ENCODE data around the gene IGFALS. TPM values are rescaled to one million over a fixed set of nuclear protein-coding genes. Genes with fewer than 3 reads are reported as not detected.

The IGFALS gene
- total RNA-seq, result 1 to 10 TPM in 2 of 8 experiments, under 1 TPM in 6; 0.25 to 1.1 (median 0.68) TPM

GRCh38 chr16:1793578-1794220, at the start of gene IGFALS:
IGFALS (minus strand) TSS chr16:1793705; CDS start chr16:1793652, 53 bp downstream.
- Histone ChIP-seq H3K27ac (no peak within 1 kb of the TSS), H3K4me3 (no peak within 1 kb of the TSS), H3K4me1 (replicated peaks in 1 of 2) (no peaks in the 10 kb centered on the region)
- peak in 5 of 8 experiments; percentile 4 to 11 (median 8) for ATAC-seq (replicated peaks in 6 of 8)
- in situ Hi-C loops (cut with MboI; ENCODE audit: low pct_unique_long_range_greater_than_20kb in 2 of 9, low sequenced_read_pairs in 9 of 9, unreplicated experiment in 9 of 9), result no loop called here
- no CpG with 5 or more reads among the region's 28 CpGs for WGBS, 10 experiments

GRCh38 chr16:1839554-1839953, 46.0 kb upstream of the IGFALS start:
- Histone ChIP-seq H3K4me1 (replicated peaks in 1 of 2) (peaks cover 0 to 6% of the 10 kb centered on the region in 2 donors), H3K4me3 (no peak overlapping the region), H3K27ac (no peak overlapping the region)
- WGBS, 10 experiments, result 5 to 81% (median 50%) methylated on average over 1 to 9 of the region's 9 CpGs
- in situ Hi-C loops (cut with MboI; ENCODE audit: low pct_unique_long_range_greater_than_20kb in 2 of 9, low sequenced_read_pairs in 9 of 9, unreplicated experiment in 9 of 9), result no loop called here
- ATAC-seq (replicated peaks in 6 of 8), result peak; percentile 88 to 99 (median 96)

GRCh38 chr16:1834096-1834495, 40.6 kb upstream of the IGFALS start:
- in situ Hi-C loops (cut with MboI; ENCODE audit: low pct_unique_long_range_greater_than_20kb in 2 of 9, low sequenced_read_pairs in 9 of 9, unreplicated experiment in 9 of 9), result no loop called here
- Histone ChIP-seq H3K4me3 (no peak overlapping the region), H3K27ac (no peak overlapping the region), H3K4me1 (replicated peaks in 1 of 2) (peaks cover 3 to 5% of the 10 kb centered on the region in 2 donors)
- ATAC-seq (replicated peaks in 6 of 8), result no peak
- 42 to 100% (median 83%) methylated on average over 3 to 5 of the region's 5 CpGs for WGBS, 10 experiments

GRCh38 chr16:1832838-1833454, 39.4 kb upstream of the IGFALS start:
- Histone ChIP-seq H3K4me1 (replicated peaks in 1 of 2) (peaks cover 11 to 17% of the 10 kb centered on the region in 2 donors), H3K4me3 (no peak overlapping the region), H3K27ac (no peak overlapping the region)
- WGBS, 10 experiments, result 14 to 93% (median 68%) methylated on average over 1 to 6 of the region's 9 CpGs; no CpG with 5 or more reads in 2 of the 10 experiments
- in situ Hi-C loops (cut with MboI; ENCODE audit: low pct_unique_long_range_greater_than_20kb in 2 of 9, low sequenced_read_pairs in 9 of 9, unreplicated experiment in 9 of 9), result no loop called here
- ATAC-seq (replicated peaks in 6 of 8), result no peak

GRCh38 chr16:1831186-1832075, 37.9 kb upstream of the IGFALS start:
- no peak overlapping the region for H3K27ac ChIP-seq
- in situ Hi-C loops (cut with MboI; ENCODE audit: low pct_unique_long_range_greater_than_20kb in 2 of 9, low sequenced_read_pairs in 9 of 9, unreplicated experiment in 9 of 9), result no loop called here
- H3K4me3 ChIP-seq, result no peak overlapping the region
- peaks cover 15 to 19% of the 10 kb centered on the region in 2 donors for H3K4me1 ChIP-seq (replicated peaks in 1 of 2)
- WGBS, 10 experiments, result 67 to 100% (median 93%) methylated on average over 1 to 14 of the region's 19 CpGs; no CpG with 5 or more reads in 1 of the 10 experiments
- no peak for ATAC-seq (replicated peaks in 6 of 8)

- no peak overlapping the region for H3K4me3 ChIP-seq
- 14 to 100% (median 91%) methylated on average over 1 to 3 of the region's 3 CpGs; no CpG with 5 or more reads in 4 of the 10 experiments for WGBS, 10 experiments
- H3K4me1 ChIP-seq (replicated peaks in 1 of 2), result peaks cover 22 to 24% of the 10 kb centered on the region in 2 donors
- in situ Hi-C loops (cut with MboI; ENCODE audit: low pct_unique_long_range_greater_than_20kb in 2 of 9, low sequenced_read_pairs in 9 of 9, unreplicated experiment in 9 of 9), result no loop called here
- no peak for ATAC-seq (replicated peaks in 6 of 8)
- H3K27ac ChIP-seq, result no peak overlapping the region
Measured at GRCh38 chr16:1830213-1830612, 36.7 kb upstream of the IGFALS start.

GRCh38 chr16:1828645-1829410, 35.3 kb upstream of the IGFALS start:
- no peak for ATAC-seq (replicated peaks in 6 of 8)
- in situ Hi-C loops (cut with MboI; ENCODE audit: low pct_unique_long_range_greater_than_20kb in 2 of 9, low sequenced_read_pairs in 9 of 9, unreplicated experiment in 9 of 9), result no loop called here
- WGBS, 10 experiments, result 68 to 98% (median 78%) methylated on average over 3 to 9 of the region's 11 CpGs
- peak overlapping the region in 4 of 5 donors; percentile 76 to 99 (median 82) for H3K4me3 ChIP-seq
- H3K4me1 ChIP-seq (replicated peaks in 1 of 2), result peaks cover 24% of the 10 kb centered on the region in 2 donors
- no peak overlapping the region for H3K27ac ChIP-seq

- peak; percentile 85 to 94 (median 92) for ATAC-seq (replicated peaks in 6 of 8)
- peak within 1 kb of the TSS; percentile 70 to 71 for H3K27ac ChIP-seq
- H3K4me1 ChIP-seq (replicated peaks in 1 of 2), result peaks cover 24% of the 10 kb centered on the region in 2 donors
- WGBS, 10 experiments, result 0 to 1% (median 0%) methylated on average over 1 to 21 of the region's 104 CpGs; no CpG with 5 or more reads in 7 of the 10 experiments
- in situ Hi-C loops (cut with MboI; ENCODE audit: low pct_unique_long_range_greater_than_20kb in 2 of 9, low sequenced_read_pairs in 9 of 9, unreplicated experiment in 9 of 9), result no loop called here
- H3K4me3 ChIP-seq, result peak within 1 kb of the TSS; percentile 69 to 99 (median 80)
Measured at GRCh38 chr16:1826691-1827573, 33.4 kb upstream of the IGFALS start, which contains the start of the genes FAHD1 and HAGH. FAHD1 (plus strand) TSS chr16:1827206; CDS start chr16:1827239, 33 bp downstream. HAGH (minus strand) TSS chr16:1826825; CDS start chr16:1826787, 38 bp downstream.

GRCh38 chr16:1825864-1826690, 32.6 kb upstream of the IGFALS start:
- in situ Hi-C loops (cut with MboI; ENCODE audit: low pct_unique_long_range_greater_than_20kb in 2 of 9, low sequenced_read_pairs in 9 of 9, unreplicated experiment in 9 of 9), result no loop called here
- H3K4me3 ChIP-seq, result peak overlapping the region; percentile 69 to 99 (median 80)
- peak overlapping the region; percentile 22 to 65 for H3K27ac ChIP-seq
- ATAC-seq (replicated peaks in 6 of 8), result peak; percentile 58 to 73 (median 62)
- peaks cover 24% of the 10 kb centered on the region in 2 donors for H3K4me1 ChIP-seq (replicated peaks in 1 of 2)
- 0 to 25% (median 23%) methylated on average over 4 to 11 of the region's 96 CpGs; no CpG with 5 or more reads in 6 of the 10 experiments for WGBS, 10 experiments

GRCh38 chr16:1825381-1825863, 31.9 kb upstream of the IGFALS start:
- H3K4me3 ChIP-seq, result peak overlapping the region; percentile 69 to 99 (median 80)
- ATAC-seq (replicated peaks in 6 of 8), result no peak
- peaks cover 24% of the 10 kb centered on the region in 2 donors for H3K4me1 ChIP-seq (replicated peaks in 1 of 2)
- in situ Hi-C loops (cut with MboI; ENCODE audit: low pct_unique_long_range_greater_than_20kb in 2 of 9, low sequenced_read_pairs in 9 of 9, unreplicated experiment in 9 of 9), result no loop called here
- no peak overlapping the region for H3K27ac ChIP-seq
- WGBS, 10 experiments, result 50 to 100% (median 87%) methylated on average over 1 to 8 of the region's 15 CpGs; no CpG with 5 or more reads in 1 of the 10 experiments

- in situ Hi-C loops (cut with MboI; ENCODE audit: low pct_unique_long_range_greater_than_20kb in 2 of 9, low sequenced_read_pairs in 9 of 9, unreplicated experiment in 9 of 9), result no loop called here
- peaks cover 16 to 19% of the 10 kb centered on the region in 2 donors for H3K4me1 ChIP-seq (replicated peaks in 1 of 2)
- no peak for ATAC-seq (replicated peaks in 6 of 8)
- 20 to 100% (median 53%) methylated on average over 1 to 6 of the region's 9 CpGs; no CpG with 5 or more reads in 1 of the 10 experiments for WGBS, 10 experiments
- H3K4me3 ChIP-seq, result peak overlapping the region in 1 of 5 donors; percentile 6
- H3K27ac ChIP-seq, result no peak overlapping the region
Measured at GRCh38 chr16:1823821-1824220, 30.3 kb upstream of the IGFALS start.
